ENCODE measurements around the gene PYGL.

DNA sequence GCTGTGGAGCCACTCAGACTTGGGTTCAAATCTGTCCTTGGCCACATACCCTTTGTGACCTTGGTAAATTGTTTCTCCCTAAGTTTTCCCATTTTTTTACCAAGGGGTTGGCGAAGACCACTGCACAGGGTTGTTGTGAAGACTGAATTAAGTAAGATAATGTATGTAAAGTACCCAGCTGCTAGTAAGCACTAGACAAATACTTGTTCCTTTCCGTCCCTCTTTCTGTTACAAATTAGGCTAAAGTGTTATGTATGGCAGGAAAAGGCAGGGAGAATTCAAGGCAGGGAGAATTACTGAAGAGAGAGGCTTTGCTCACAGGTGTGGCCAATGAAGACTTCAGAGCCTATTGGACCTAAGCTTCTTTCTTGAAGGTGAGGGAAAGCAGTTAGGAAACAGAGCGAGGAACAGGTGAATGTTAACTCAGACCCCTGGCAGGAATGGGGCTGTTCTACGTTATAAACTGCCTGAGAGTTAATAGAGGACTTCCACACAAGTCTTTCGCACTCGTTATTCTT is 46.6 kb downstream of the PYGL start:
- TF ChIP-seq POLR2AphosphoS5 (IDR thresholded peaks at IDR 0.05; ENCODE audit: low read depth, low read length) (no peak), POLR2A (IDR thresholded peaks at IDR 0.05; ENCODE audit: low read depth, low read length) (no peak), TAF1 (IDR thresholded peaks at IDR 0.05; ENCODE audit: borderline replicate concordance, low read depth, low read length) (no peak)

Measured in GM12892 (cell line).